A549 (cell line): Measurements from ENCODE around the gene GH2.
"Not testable (repeated sequence)": the region's sequence is repeated elsewhere in the genome, so short reads cannot be mapped to it uniquely, and the experiment has no call there.

ENCODE experiments used
- CBX2 ChIP-seq: fragments of 200-600 bp; sonication (generic); IDR thresholded peaks from 2 replicates; pipeline ENCODE4 v1.6.1; 2016; ENCODE audit warnings: low read depth, mild to moderate bottlenecking, borderline replicate concordance
- CEBPB ChIP-seq, 2 experiments: fragments of >200 bp in 1 of 2; sonication (Bioruptor Twin) in 1 of 2; formaldehyde crosslinking in 1 of 2; IDR thresholded peaks; 2 replicates each; pipeline ENCODE4 v1.6.1; 2012 to 2016
- CTCF ChIP-seq: fragments of >200 bp; sonication (Bioruptor Twin); formaldehyde crosslinking; IDR thresholded peaks from 3 replicates; pipeline ENCODE4 v1.5.1; 2016
- EP300 ChIP-seq, 2 experiments: fragments of >200 bp; sonication (Bioruptor Twin); formaldehyde crosslinking; IDR thresholded peaks; 2 replicates in 1 of 2; 3 replicates in 1 of 2; pipeline ENCODE4 v1.6.1; 2016 to 2017
- HDAC2 ChIP-seq: fragments of 200-600 bp; sonication (generic); IDR thresholded peaks from 2 replicates; pipeline ENCODE4 v1.6.1; 2016
- MAZ ChIP-seq: fragments of 150-350 bp; IDR thresholded peaks from 2 replicates; pipeline ENCODE4 v1.6.1; 2014; ENCODE audit warnings: antibody characterized with exemption, low read depth, low read length, borderline replicate concordance
- RFX5 ChIP-seq: fragments of 450-650 bp; IDR thresholded peaks from 2 replicates; pipeline ENCODE4 v1.7.1; 2014; ENCODE audit warnings: antibody characterized with exemption, mild to moderate bottlenecking, moderate library complexity
- SREBF2 ChIP-seq: fragments of 450-650 bp; IDR thresholded peaks from 2 replicates; pipeline ENCODE4 v1.6.1; 2014; ENCODE audit warnings: mild to moderate bottlenecking, moderate library complexity
- ZFP36 ChIP-seq: fragments of 450-650 bp; IDR thresholded peaks from 2 replicates; pipeline ENCODE4 v1.6.1; 2014; ENCODE audit warnings: borderline replicate concordance; ENCODE audit not compliant: partially characterized antibody

- TF ChIP-seq MAZ; RFX5; CBX2; SREBF2; ZFP36; HDAC2; EP300 (IDR thresholded peaks at IDR 0.05); CTCF; CEBPB (IDR thresholded peaks at IDR 0.05): not testable (repeated sequence)
Measured at GRCh38 chr17:63874061-63874626, 7.6 kb downstream of the GH2 start.
